Measurements from ENCODE around the gene RAB10. TPM values are rescaled to one million over a fixed set of nuclear protein-coding genes. Genes with fewer than 3 reads are reported as not detected.
"Not testable (repeated sequence)": the region's sequence is repeated elsewhere in the genome, so short reads cannot be mapped to it uniquely, and the experiment has no call there.

RAB10 gene
- total and polyA plus RNA-seq, 4 donors, result 37.6 to 149 (median 85.2) TPM

DNA sequence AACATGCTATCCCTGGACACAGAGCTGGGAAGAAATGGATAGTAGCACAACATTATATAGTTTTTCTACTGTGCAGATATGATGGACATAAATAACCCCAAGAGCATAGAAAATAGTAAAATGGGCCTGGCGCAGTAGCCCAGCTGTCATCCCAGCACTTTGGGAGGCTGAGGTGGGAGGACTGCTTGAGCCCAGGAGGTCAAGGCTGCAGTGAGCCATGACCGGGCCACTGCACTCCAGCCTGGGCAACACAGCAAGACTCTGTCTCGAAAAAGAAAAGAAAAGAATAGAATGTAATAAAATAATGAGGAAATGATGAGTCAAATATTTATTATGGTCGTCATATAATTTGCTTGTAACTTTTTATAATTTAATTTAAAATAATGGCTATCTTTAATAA lies 131.5 kb downstream of the RAB10 start:
- DNase-seq (no peak), ATAC-seq (ENCODE audit: insufficient read depth, low FRiP score) (no peak)
- no peak overlapping the region for H3K27ac ChIP-seq (ENCODE audit: low read depth in 1 of 2, low read length in 1 of 2)
- no peaks in the 10 kb centered on the region for H3K36me3 ChIP-seq (ENCODE audit: control insufficient read depth in 4 of 4, insufficient read depth in 4 of 4, low read length in 4 of 4)
- no peaks in the 10 kb centered on the region for H3K27me3 ChIP-seq (ENCODE audit: control insufficient read depth in 3 of 3, insufficient read depth in 3 of 3, low read length in 2 of 3)
- WGBS, 2 donors, result 90 to 94% methylated on average over 4 of the region's 4 CpGs
- no peaks in the 10 kb centered on the region for H3K4me1 ChIP-seq (ENCODE audit: control insufficient read depth in 5 of 5, insufficient read depth in 5 of 5, low read length in 5 of 5)
- TF ChIP-seq, protein P1, sequence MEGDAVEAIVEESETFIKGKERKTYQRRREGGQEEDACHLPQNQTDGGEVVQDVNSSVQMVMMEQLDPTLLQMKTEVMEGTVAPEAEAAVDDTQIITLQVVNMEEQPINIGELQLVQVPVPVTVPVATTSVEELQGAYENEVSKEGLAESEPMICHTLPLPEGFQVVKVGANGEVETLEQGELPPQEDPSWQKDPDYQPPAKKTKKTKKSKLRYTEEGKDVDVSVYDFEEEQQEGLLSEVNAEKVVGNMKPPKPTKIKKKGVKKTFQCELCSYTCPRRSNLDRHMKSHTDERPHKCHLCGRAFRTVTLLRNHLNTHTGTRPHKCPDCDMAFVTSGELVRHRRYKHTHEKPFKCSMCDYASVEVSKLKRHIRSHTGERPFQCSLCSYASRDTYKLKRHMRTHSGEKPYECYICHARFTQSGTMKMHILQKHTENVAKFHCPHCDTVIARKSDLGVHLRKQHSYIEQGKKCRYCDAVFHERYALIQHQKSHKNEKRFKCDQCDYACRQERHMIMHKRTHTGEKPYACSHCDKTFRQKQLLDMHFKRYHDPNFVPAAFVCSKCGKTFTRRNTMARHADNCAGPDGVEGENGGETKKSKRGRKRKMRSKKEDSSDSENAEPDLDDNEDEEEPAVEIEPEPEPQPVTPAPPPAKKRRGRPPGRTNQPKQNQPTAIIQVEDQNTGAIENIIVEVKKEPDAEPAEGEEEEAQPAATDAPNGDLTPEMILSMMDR (IDR thresholded peaks at IDR 0.05; ENCODE audit: control extremely low read depth, extremely low read depth), result no peak
- H3K4me3 ChIP-seq, result no peak overlapping the region
- no peaks in the 10 kb centered on the region for H3K9me3 ChIP-seq (ENCODE audit: control insufficient read depth in 4 of 4, insufficient read depth in 3 of 4, low read length in 3 of 4)
- H3K9ac ChIP-seq (ENCODE audit: insufficient read depth in 1 of 2, low read length in 2 of 2), result no peak overlapping the region

DNA sequence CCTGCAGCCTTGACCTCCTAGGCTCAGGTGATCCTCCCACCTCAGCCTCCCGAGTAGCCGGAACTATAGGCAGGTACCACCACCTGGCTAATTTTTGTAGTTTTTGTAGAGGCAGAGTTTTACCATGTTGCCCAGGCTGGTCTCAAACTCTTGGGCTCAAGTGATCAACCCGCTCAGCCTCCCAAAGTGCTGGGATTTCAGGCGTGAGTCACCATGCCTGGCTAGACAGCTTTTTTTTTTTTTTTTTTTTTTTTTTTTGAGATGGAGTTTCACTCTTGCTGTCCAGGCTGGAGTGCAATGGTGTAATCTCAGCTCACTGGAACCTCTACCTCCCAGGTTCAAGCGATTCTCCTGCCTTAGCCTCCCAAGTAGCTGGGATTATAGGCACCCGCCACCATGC lies 132.7 kb downstream of the RAB10 start:
- 97% methylated on average over 6 of the region's 6 CpGs for WGBS, 2 donors
- not testable (repeated sequence) for DNase-seq; H3K27ac ChIP-seq (ENCODE audit: low read depth in 1 of 2, low read length in 1 of 2); H3K4me3 ChIP-seq; H3K4me1 ChIP-seq (ENCODE audit: control insufficient read depth in 5 of 5, insufficient read depth in 5 of 5, low read length in 5 of 5); H3K27me3 ChIP-seq (ENCODE audit: control insufficient read depth in 3 of 3, insufficient read depth in 3 of 3, low read length in 2 of 3); H3K9ac ChIP-seq (ENCODE audit: insufficient read depth in 1 of 2, low read length in 2 of 2); H3K36me3 ChIP-seq (ENCODE audit: control insufficient read depth in 4 of 4, insufficient read depth in 4 of 4, low read length in 4 of 4); ATAC-seq (ENCODE audit: insufficient read depth, low FRiP score); H3K9me3 ChIP-seq (ENCODE audit: control insufficient read depth in 4 of 4, insufficient read depth in 3 of 4, low read length in 3 of 4)

DNA sequence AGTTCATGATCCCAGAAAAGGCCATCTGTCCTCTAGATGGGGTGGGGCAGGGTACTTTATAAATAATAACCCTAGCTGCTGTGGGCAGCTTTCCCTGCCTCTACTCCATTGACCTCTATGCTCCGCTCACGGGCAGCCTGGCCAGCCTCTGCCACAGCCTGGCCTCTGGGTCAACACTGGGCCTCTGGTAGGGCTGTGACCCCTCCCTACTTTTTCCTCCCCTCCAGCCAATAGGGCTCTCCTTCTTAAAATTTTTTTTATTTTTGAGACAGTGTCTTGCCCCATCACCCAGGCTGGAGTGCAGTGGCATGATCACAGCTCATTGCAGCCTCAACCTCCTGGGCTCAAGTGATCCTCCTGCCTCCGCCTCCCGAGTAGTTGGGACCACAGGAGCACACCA lies 134.9 kb downstream of the RAB10 start:
- Histone ChIP-seq H3K4me3 (no peak overlapping the region), H3K36me3 (ENCODE audit: control insufficient read depth in 4 of 4, insufficient read depth in 4 of 4, low read length in 4 of 4) (no peaks in the 10 kb centered on the region), H3K27ac (ENCODE audit: low read depth in 1 of 2, low read length in 1 of 2) (no peak overlapping the region), H3K27me3 (ENCODE audit: control insufficient read depth in 3 of 3, insufficient read depth in 3 of 3, low read length in 2 of 3) (peaks cover 0 to 5% (median 0%) of the 10 kb centered on the region in 3 donors), H3K9ac (ENCODE audit: insufficient read depth in 1 of 2, low read length in 2 of 2) (no peak overlapping the region), H3K9me3 (ENCODE audit: control insufficient read depth in 4 of 4, insufficient read depth in 3 of 4, low read length in 3 of 4) (no peaks in the 10 kb centered on the region), H3K4me1 (ENCODE audit: control insufficient read depth in 5 of 5, insufficient read depth in 5 of 5, low read length in 5 of 5) (peaks cover 0 to 3% (median 0%) of the 10 kb centered on the region in 5 donors)
- ATAC-seq (ENCODE audit: insufficient read depth, low FRiP score) (no peak), DNase-seq (no peak)
- TF ChIP-seq, protein P1 (IDR thresholded peaks at IDR 0.05; ENCODE audit: control extremely low read depth, extremely low read depth), result no peak
- 95 to 98% methylated on average over 4 of the region's 4 CpGs for WGBS, 2 donors

DNA sequence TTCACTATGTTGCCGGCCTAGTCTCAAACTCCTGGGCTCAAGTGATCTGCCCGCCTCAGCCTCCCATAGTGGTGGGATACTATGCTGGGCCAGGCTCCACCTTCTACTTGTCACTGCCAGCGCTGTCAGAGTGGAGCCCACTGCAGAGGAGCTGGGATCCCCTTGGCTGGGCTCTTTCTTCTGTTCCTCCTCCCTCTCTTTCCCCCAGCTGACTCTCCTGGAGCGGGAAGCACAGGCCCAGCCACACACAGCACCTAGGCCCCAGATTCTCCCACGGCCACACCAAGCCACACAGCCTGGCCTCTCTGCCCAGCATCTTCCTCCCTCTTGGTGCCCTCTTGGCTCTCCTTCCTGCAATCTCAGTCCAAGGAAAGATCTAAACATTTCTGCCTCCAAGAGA lies 135.3 kb downstream of the RAB10 start:
- DNase-seq, result no peak

More for the DNA sequence above, 135.3 kb downstream of the RAB10 start:
- Histone ChIP-seq H3K9ac (ENCODE audit: insufficient read depth in 1 of 2, low read length in 2 of 2) (no peak overlapping the region), H3K9me3 (ENCODE audit: control insufficient read depth in 4 of 4, insufficient read depth in 3 of 4, low read length in 3 of 4) (no peaks in the 10 kb centered on the region), H3K36me3 (ENCODE audit: control insufficient read depth in 4 of 4, insufficient read depth in 4 of 4, low read length in 4 of 4) (no peaks in the 10 kb centered on the region), H3K4me1 (ENCODE audit: control insufficient read depth in 5 of 5, insufficient read depth in 5 of 5, low read length in 5 of 5) (peaks cover 0 to 7% (median 0%) of the 10 kb centered on the region in 5 donors), H3K4me3 (no peak overlapping the region), H3K27me3 (ENCODE audit: control insufficient read depth in 3 of 3, insufficient read depth in 3 of 3, low read length in 2 of 3) (peaks cover 0 to 6% (median 0%) of the 10 kb centered on the region in 3 donors), H3K27ac (ENCODE audit: low read depth in 1 of 2, low read length in 1 of 2) (no peak overlapping the region)
- TF ChIP-seq, protein P1 (IDR thresholded peaks at IDR 0.05; ENCODE audit: control extremely low read depth, extremely low read depth), result no peak
- no peak for ATAC-seq (ENCODE audit: insufficient read depth, low FRiP score)
- WGBS, 2 donors, result 91 to 94% methylated on average over 5 of the region's 5 CpGs
